Measurements from ENCODE around the gene DACH1.

The DACH1 gene

GRCh38 chr13:71751073-71751472 lies 115.9 kb downstream of the DACH1 start:
- no peak overlapping the region for H3K27ac ChIP-seq (ENCODE audit: low read depth, low read length)
- H3K9ac ChIP-seq (ENCODE audit: low read depth, low read length), result no peak overlapping the region
- H3K4me3 ChIP-seq (ENCODE audit: low read depth, low read length), result no peak overlapping the region
- no peaks in the 10 kb centered on the region for H3K9me3 ChIP-seq (ENCODE audit: control insufficient read depth, insufficient read depth, low read length)
- peaks cover 10% of the 10 kb centered on the region; the same call in 1 of the 2 replicates for H3K4me1 ChIP-seq (ENCODE audit: control insufficient read depth, insufficient read depth, low read length)
- H3K36me3 ChIP-seq (ENCODE audit: control insufficient read depth, insufficient read depth, low read length), result no peaks in the 10 kb centered on the region
- no peaks in the 10 kb centered on the region for H3K27me3 ChIP-seq (ENCODE audit: control insufficient read depth, insufficient read depth, low read length)

DNA sequence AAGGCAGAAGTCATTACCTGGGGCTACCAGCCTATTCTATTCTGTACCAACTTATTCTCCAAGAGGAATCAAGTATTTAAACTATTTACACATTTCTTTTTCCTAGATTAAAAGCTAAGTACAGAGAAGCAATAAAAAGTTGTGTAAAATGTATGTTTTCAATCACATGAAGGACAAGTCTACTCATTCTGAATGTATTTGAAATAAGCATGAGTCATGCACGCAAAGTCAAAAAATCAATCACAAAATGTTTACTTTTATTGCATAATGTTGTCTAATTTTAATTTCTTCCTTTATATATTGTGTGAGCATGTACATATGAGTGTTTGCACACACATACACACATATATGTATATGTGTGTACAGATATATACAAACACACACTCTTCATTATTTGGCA lies 136.7 kb downstream of the DACH1 start:
- no peaks in the 10 kb centered on the region for H3K27me3 ChIP-seq (ENCODE audit: control insufficient read depth, insufficient read depth, low read length)
- H3K9me3 ChIP-seq (ENCODE audit: control insufficient read depth, insufficient read depth, low read length), result 0 out of 2 replicates have a peak, but pooled peaks cover 3% of the 10 kb centered on the region
- peaks cover 20% of the 10 kb centered on the region for H3K4me1 ChIP-seq (ENCODE audit: control insufficient read depth, insufficient read depth, low read length)
- H3K4me3 ChIP-seq (ENCODE audit: low read depth, low read length), result no peak overlapping the region
- no peak overlapping the region for H3K9ac ChIP-seq (ENCODE audit: low read depth, low read length)
- H3K27ac ChIP-seq (ENCODE audit: low read depth, low read length), result no peak overlapping the region
- H3K36me3 ChIP-seq (ENCODE audit: control insufficient read depth, insufficient read depth, low read length), result no peaks in the 10 kb centered on the region

DNA sequence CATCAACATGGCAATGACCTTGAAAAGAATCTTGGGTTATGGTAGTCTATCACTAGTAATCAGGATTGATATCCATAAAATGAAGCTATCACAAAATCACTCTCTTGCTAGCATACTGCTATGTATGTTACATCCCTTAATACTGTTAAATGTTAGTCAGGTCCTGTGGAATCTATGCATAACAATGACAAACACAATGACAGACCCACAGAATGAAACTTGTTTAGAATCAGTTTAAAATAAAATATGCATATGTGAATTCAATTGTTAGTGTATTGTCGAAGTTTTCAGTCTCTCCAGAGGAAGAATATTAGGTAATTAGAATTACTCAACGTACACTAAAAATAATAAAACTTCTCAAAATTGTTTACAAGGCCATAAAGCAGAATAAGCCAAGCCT lies 137.6 kb downstream of the DACH1 start:
- Histone ChIP-seq H3K9me3 (ENCODE audit: control insufficient read depth, insufficient read depth, low read length) (no peaks in the 10 kb centered on the region), H3K36me3 (ENCODE audit: control insufficient read depth, insufficient read depth, low read length) (no peaks in the 10 kb centered on the region), H3K9ac (ENCODE audit: low read depth, low read length) (no peak overlapping the region), H3K4me1 (ENCODE audit: control insufficient read depth, insufficient read depth, low read length) (peaks cover 20% of the 10 kb centered on the region), H3K27me3 (ENCODE audit: control insufficient read depth, insufficient read depth, low read length) (no peaks in the 10 kb centered on the region), H3K27ac (ENCODE audit: low read depth, low read length) (peak overlapping the region; percentile 46), H3K4me3 (ENCODE audit: low read depth, low read length) (no peak overlapping the region)

GRCh38 chr13:71727662-71728061 lies 139.3 kb downstream of the DACH1 start:
- Histone ChIP-seq H3K9me3 (ENCODE audit: control insufficient read depth, insufficient read depth, low read length) (no peaks in the 10 kb centered on the region), H3K4me3 (ENCODE audit: low read depth, low read length) (no peak overlapping the region), H3K4me1 (ENCODE audit: control insufficient read depth, insufficient read depth, low read length) (peaks cover 20% of the 10 kb centered on the region)

DNA sequence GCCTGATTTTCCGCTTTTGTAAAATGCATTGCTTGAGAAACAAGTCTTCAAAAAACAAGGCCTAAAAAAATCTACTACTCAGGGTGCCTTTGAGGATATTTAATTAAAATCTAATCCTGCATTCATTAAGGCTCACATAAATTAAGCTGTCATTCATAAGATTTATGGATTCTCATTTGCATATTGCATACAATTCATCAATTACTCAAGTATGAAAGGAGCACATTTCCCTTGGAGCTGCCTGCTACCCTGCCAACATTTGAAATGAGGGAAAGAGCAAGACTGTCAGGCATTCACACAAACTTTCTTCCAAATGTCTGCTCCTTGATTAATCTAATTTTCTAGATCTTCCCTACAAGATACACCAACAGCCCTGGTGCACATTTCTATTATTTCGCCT lies 140.0 kb downstream of the DACH1 start:
- Histone ChIP-seq H3K4me1 (ENCODE audit: control insufficient read depth, insufficient read depth, low read length) (peaks cover 20% of the 10 kb centered on the region), H3K9me3 (ENCODE audit: control insufficient read depth, insufficient read depth, low read length) (no peaks in the 10 kb centered on the region), H3K36me3 (ENCODE audit: control insufficient read depth, insufficient read depth, low read length) (no peaks in the 10 kb centered on the region), H3K4me3 (ENCODE audit: low read depth, low read length) (no peak overlapping the region), H3K27ac (ENCODE audit: low read depth, low read length) (peak overlapping the region; percentile 34), H3K27me3 (ENCODE audit: control insufficient read depth, insufficient read depth, low read length) (no peaks in the 10 kb centered on the region), H3K9ac (ENCODE audit: low read depth, low read length) (no peak overlapping the region)

More at GRCh38 chr13:71727662-71728061, 139.3 kb downstream of the DACH1 start:
- Histone ChIP-seq H3K36me3 (ENCODE audit: control insufficient read depth, insufficient read depth, low read length) (no peaks in the 10 kb centered on the region), H3K27ac (ENCODE audit: low read depth, low read length) (no peak overlapping the region), H3K9ac (ENCODE audit: low read depth, low read length) (no peak overlapping the region), H3K27me3 (ENCODE audit: control insufficient read depth, insufficient read depth, low read length) (no peaks in the 10 kb centered on the region)

GRCh38 chr13:71722206-71722605 lies 144.8 kb downstream of the DACH1 start:
- Histone ChIP-seq H3K36me3 (ENCODE audit: control insufficient read depth, insufficient read depth, low read length) (no peaks in the 10 kb centered on the region), H3K4me1 (ENCODE audit: control insufficient read depth, insufficient read depth, low read length) (peaks cover 15% of the 10 kb centered on the region), H3K27ac (ENCODE audit: low read depth, low read length) (no peak overlapping the region), H3K27me3 (ENCODE audit: control insufficient read depth, insufficient read depth, low read length) (no peaks in the 10 kb centered on the region), H3K9ac (ENCODE audit: low read depth, low read length) (no peak overlapping the region), H3K4me3 (ENCODE audit: low read depth, low read length) (no peak overlapping the region), H3K9me3 (ENCODE audit: control insufficient read depth, insufficient read depth, low read length) (no peaks in the 10 kb centered on the region)

- Histone ChIP-seq H3K27me3 (ENCODE audit: control insufficient read depth, insufficient read depth, low read length) (no peaks in the 10 kb centered on the region), H3K36me3 (ENCODE audit: control insufficient read depth, insufficient read depth, low read length) (no peaks in the 10 kb centered on the region), H3K27ac (ENCODE audit: low read depth, low read length) (no peak overlapping the region), H3K4me1 (ENCODE audit: control insufficient read depth, insufficient read depth, low read length) (peaks cover 13% of the 10 kb centered on the region), H3K4me3 (ENCODE audit: low read depth, low read length) (no peak overlapping the region), H3K9me3 (ENCODE audit: control insufficient read depth, insufficient read depth, low read length) (no peaks in the 10 kb centered on the region), H3K9ac (ENCODE audit: low read depth, low read length) (no peak overlapping the region)
Observed at GRCh38 chr13:71721104-71721503, 145.9 kb downstream of the DACH1 start.

DNA sequence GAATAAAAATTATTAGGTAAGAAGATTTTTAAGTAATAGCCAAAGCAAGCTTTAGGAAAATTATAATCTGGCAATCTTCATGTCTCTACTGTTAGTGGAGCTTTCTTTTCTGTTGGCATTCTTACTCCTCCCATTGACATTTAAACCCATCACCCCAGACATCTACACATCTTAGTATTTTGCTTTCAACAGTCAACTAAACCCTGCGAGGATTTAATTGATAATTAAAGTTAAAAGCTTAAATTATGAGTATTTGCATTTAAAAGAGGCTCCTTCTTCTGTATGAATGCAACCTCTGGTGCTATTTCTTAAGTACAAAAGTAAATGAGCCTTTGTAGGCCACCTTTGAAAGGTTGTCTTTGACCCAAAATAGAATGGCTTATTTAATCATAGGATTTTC lies 148.1 kb downstream of the DACH1 start:
- H3K9me3 ChIP-seq (ENCODE audit: control insufficient read depth, insufficient read depth, low read length), result no peaks in the 10 kb centered on the region
- H3K27ac ChIP-seq (ENCODE audit: low read depth, low read length), result no peak overlapping the region
- peaks cover 13% of the 10 kb centered on the region for H3K4me1 ChIP-seq (ENCODE audit: control insufficient read depth, insufficient read depth, low read length)
- no peak overlapping the region for H3K4me3 ChIP-seq (ENCODE audit: low read depth, low read length)
- no peaks in the 10 kb centered on the region for H3K27me3 ChIP-seq (ENCODE audit: control insufficient read depth, insufficient read depth, low read length)
- H3K36me3 ChIP-seq (ENCODE audit: control insufficient read depth, insufficient read depth, low read length), result no peaks in the 10 kb centered on the region
- no peak overlapping the region for H3K9ac ChIP-seq (ENCODE audit: low read depth, low read length)

GRCh38 chr13:71714802-71715375 lies 152.1 kb downstream of the DACH1 start:
- no peak overlapping the region for H3K27ac ChIP-seq (ENCODE audit: low read depth, low read length)

DNA sequence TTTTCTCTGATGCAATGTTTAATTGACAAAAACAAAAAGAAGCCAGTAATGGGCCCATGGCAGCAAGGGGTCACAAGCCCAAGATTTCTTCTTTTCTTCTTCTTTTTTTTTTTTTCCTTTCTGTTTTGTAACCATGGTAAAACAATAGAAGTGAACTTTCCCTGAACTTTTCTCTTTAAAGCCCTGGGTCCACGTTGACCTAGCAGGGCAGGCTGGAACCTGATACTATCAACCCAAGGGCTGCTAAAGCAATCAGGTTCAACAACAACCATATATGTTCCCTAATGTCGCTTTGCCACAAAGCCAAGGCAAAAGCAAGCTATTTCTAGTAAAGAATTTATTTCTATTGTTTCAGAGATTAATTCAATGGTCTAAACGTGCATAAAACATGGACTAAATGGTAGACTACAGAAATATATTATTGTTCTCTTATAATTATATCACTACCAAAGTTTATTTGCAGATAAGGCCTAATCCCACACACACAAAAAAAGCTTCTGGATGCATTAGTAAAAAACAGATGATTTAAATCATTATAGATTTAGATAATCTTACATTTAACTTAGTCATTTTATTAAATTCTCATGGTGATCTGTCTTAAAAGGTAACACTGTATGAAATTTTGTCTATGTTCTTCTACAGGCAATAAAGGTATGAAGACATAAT lies 153.9 kb downstream of the DACH1 start:
- H3K27ac ChIP-seq (ENCODE audit: low read depth, low read length), result no peak overlapping the region
- no peaks in the 10 kb centered on the region for H3K36me3 ChIP-seq (ENCODE audit: control insufficient read depth, insufficient read depth, low read length)
- H3K27me3 ChIP-seq (ENCODE audit: control insufficient read depth, insufficient read depth, low read length), result no peaks in the 10 kb centered on the region
- 0 out of 2 replicates have a peak, but pooled peaks cover 5% of the 10 kb centered on the region for H3K4me1 ChIP-seq (ENCODE audit: control insufficient read depth, insufficient read depth, low read length)
- no peaks in the 10 kb centered on the region for H3K9me3 ChIP-seq (ENCODE audit: control insufficient read depth, insufficient read depth, low read length)
- no peak overlapping the region for H3K4me3 ChIP-seq (ENCODE audit: low read depth, low read length)
- H3K9ac ChIP-seq (ENCODE audit: low read depth, low read length), result no peak overlapping the region

More at GRCh38 chr13:71714802-71715375, 152.1 kb downstream of the DACH1 start:
- Histone ChIP-seq H3K9me3 (ENCODE audit: control insufficient read depth, insufficient read depth, low read length) (no peaks in the 10 kb centered on the region), H3K4me1 (ENCODE audit: control insufficient read depth, insufficient read depth, low read length) (peaks cover 17% of the 10 kb centered on the region), H3K27me3 (ENCODE audit: control insufficient read depth, insufficient read depth, low read length) (no peaks in the 10 kb centered on the region), H3K36me3 (ENCODE audit: control insufficient read depth, insufficient read depth, low read length) (no peaks in the 10 kb centered on the region), H3K4me3 (ENCODE audit: low read depth, low read length) (no peak overlapping the region), H3K9ac (ENCODE audit: low read depth, low read length) (no peak overlapping the region)

DNA sequence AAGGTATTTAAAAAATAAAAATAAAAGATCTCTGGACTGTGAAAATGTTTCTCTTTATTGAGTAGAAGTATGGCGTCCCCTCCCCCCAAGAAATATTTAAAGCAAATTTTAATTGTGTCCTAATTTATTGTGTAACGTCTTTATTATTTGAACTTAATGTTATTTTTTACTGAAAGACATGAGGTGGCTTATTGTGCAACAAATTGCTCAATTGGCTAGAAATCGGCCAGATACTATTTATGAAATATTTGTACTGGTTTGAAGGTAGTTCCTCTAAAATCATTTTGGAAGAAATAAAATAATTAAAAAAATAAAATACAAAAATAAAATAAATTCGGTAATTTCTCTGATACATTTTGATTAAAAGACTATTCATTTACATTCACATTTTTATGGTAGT lies 162.3 kb downstream of the DACH1 start:
- no peak overlapping the region for H3K9ac ChIP-seq (ENCODE audit: low read depth, low read length)
- no peaks in the 10 kb centered on the region for H3K36me3 ChIP-seq (ENCODE audit: control insufficient read depth, insufficient read depth, low read length)
- H3K4me3 ChIP-seq (ENCODE audit: low read depth, low read length), result no peak overlapping the region
- H3K27me3 ChIP-seq (ENCODE audit: control insufficient read depth, insufficient read depth, low read length), result no peaks in the 10 kb centered on the region
- H3K27ac ChIP-seq (ENCODE audit: low read depth, low read length), result no peak overlapping the region
- no peaks in the 10 kb centered on the region for H3K9me3 ChIP-seq (ENCODE audit: control insufficient read depth, insufficient read depth, low read length)
- no peaks in the 10 kb centered on the region for H3K4me1 ChIP-seq (ENCODE audit: control insufficient read depth, insufficient read depth, low read length)

Data from HUES48 (cell line).